Caco-2 (cell line): Measurements from ENCODE around the gene TMEM235. TPM values are rescaled to one million over a fixed set of nuclear protein-coding genes. Genes with fewer than 3 reads are reported as not detected.

Source experiments
- BruUV-seq: library from RNA; stranded (reverse); fragments of 400-500 nt; replicated peaks from 2 replicates; lab custom pipeline; 2021; lab: Mats Ljungman, UMichigan
- CTCF ChIA-PET: fragments of 300-600 bp; sonication (Branson Sonifier 250); formaldehyde crosslinking; loops from one replicate; lab custom pipeline; 2022; ENCODE audit warnings: antibody characterized with exemption; lab: Charles Lee
- POLR2A ChIA-PET: fragments of 300-600 bp; sonication (Branson Sonifier 250); formaldehyde crosslinking; loops from one replicate; lab custom pipeline; 2022; ENCODE audit warnings: antibody characterized with exemption; lab: Charles Lee
- DNase-seq, 2 experiments: peaks; one replicate each; pipeline versions ENCODE4 v3.0.0 to v3.0.0-alpha.2; 2020 to 2022
- H3K27me3 ChIP-seq: replicated peaks from 2 replicates; pipeline ENCODE4 v1.6.0; 2011; ENCODE audit warnings: low read length; ENCODE audit not compliant: control insufficient read depth, insufficient read depth
- H3K36me3 ChIP-seq: 2 replicates; pipeline ENCODE4 v1.5.1; 2011; ENCODE audit warnings: low read length; ENCODE audit not compliant: control insufficient read depth, insufficient read depth
- H3K4me1 ChIP-seq: fragments of 250-450 bp; sonication (Bioruptor Pico); 2 replicates; pipeline ENCODE4 v1.5.1; 2020; ENCODE audit warnings: mild to moderate bottlenecking
- H3K4me3 ChIP-seq: 2 replicates; pipeline ENCODE4 v1.5.1; 2011; ENCODE audit warnings: low read depth, mild to moderate bottlenecking, control low read depth, low read length
- H3K9me3 ChIP-seq: fragments of 250-450 bp; sonication (Bioruptor Pico); 2 replicates; pipeline ENCODE4 v1.5.1; 2020; ENCODE audit warnings: mild to moderate bottlenecking, moderate library complexity
- H3K27ac Mint-ChIP-seq: one replicate; pipeline ENCODE4 v1.8.0; 2022; ENCODE audit warnings: mixed read lengths; ENCODE audit not compliant: unreplicated experiment
- H3K27me3 Mint-ChIP-seq: one replicate; pipeline ENCODE4 v1.8.0; 2022; ENCODE audit warnings: mixed read lengths; ENCODE audit not compliant: insufficient read depth, unreplicated experiment
- H3K36me3 Mint-ChIP-seq: one replicate; pipeline ENCODE4 v1.8.0; 2022; ENCODE audit warnings: mild to moderate bottlenecking, mixed read lengths; ENCODE audit not compliant: insufficient read depth, unreplicated experiment
- H3K4me1 Mint-ChIP-seq: one replicate; pipeline ENCODE4 v1.8.0; 2022; ENCODE audit warnings: low read depth, mixed read lengths; ENCODE audit not compliant: unreplicated experiment
- H3K4me3 Mint-ChIP-seq: one replicate; pipeline ENCODE4 v1.8.0; 2022; ENCODE audit warnings: mild to moderate bottlenecking, moderate library complexity, mixed read lengths; ENCODE audit not compliant: unreplicated experiment
- H3K9me3 Mint-ChIP-seq: one replicate; pipeline ENCODE4 v1.8.0; 2022; ENCODE audit warnings: mixed read lengths; ENCODE audit not compliant: unreplicated experiment
- intact Hi-C: fragments of 100-400 bp; cut with micrococcal nuclease; formaldehyde crosslinking; loops from one replicate; pipeline ENCODE4 v1.10.0; 2022; ENCODE audit not compliant: unreplicated experiment
- total RNA-seq: library from RNA; stranded (reverse); gene quantifications from 2 replicates; pipeline ENCODE4 v1.2.3, GENCODE V29; 2022
- TF ChIP-seq, protein P1 (sequence below), 2 experiments: fragments of 200-600 bp in 1 of 2; IDR thresholded peaks; 1 replicate in 1 of 2; 2 replicates in 1 of 2; pipeline versions ENCODE4 v1.5.1 to v1.8.0; 2011 to 2022; ENCODE audit warnings: antibody characterized with exemption in 1 of 2, control low read depth in 1 of 2, inconsistent platforms in 1 of 2, low read depth in 1 of 2, low read length in 1 of 2, mild to moderate bottlenecking in 1 of 2, moderate library complexity in 1 of 2; ENCODE audit not compliant: insufficient read depth in 1 of 2, severe bottlenecking in 1 of 2, unreplicated experiment in 1 of 2

Gene TMEM235
- total RNA-seq, 1 experiment from 2014 or later, result not detected

- Mint-ChIP-seq H3K4me1 (peaks cover 25% of the 10 kb centered on the region), H3K27ac (no peak overlapping the region), H3K36me3 (no peaks in the 10 kb centered on the region), H3K27me3 (no peaks in the 10 kb centered on the region), H3K9me3 (no peaks in the 10 kb centered on the region), H3K4me3 (no peak overlapping the region)
- H3K4me1 ChIP-seq, result peaks cover 35% of the 10 kb centered on the region
- CTCF ChIA-PET, result no interaction called here
- no peaks in the 10 kb centered on the region for H3K9me3 ChIP-seq
- no peaks in the 10 kb centered on the region for H3K27me3 ChIP-seq
- DNase-seq, result no peak
- intact Hi-C loops, result no loop called here
- POLR2A ChIA-PET, result no interaction called here
- TF ChIP-seq, protein P1, sequence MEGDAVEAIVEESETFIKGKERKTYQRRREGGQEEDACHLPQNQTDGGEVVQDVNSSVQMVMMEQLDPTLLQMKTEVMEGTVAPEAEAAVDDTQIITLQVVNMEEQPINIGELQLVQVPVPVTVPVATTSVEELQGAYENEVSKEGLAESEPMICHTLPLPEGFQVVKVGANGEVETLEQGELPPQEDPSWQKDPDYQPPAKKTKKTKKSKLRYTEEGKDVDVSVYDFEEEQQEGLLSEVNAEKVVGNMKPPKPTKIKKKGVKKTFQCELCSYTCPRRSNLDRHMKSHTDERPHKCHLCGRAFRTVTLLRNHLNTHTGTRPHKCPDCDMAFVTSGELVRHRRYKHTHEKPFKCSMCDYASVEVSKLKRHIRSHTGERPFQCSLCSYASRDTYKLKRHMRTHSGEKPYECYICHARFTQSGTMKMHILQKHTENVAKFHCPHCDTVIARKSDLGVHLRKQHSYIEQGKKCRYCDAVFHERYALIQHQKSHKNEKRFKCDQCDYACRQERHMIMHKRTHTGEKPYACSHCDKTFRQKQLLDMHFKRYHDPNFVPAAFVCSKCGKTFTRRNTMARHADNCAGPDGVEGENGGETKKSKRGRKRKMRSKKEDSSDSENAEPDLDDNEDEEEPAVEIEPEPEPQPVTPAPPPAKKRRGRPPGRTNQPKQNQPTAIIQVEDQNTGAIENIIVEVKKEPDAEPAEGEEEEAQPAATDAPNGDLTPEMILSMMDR (IDR thresholded peaks at IDR 0.05; ENCODE audit: insufficient read depth in 1 of 2, low read depth in 1 of 2, low read length in 1 of 2, severe bottlenecking in 1 of 2, unreplicated experiment in 1 of 2), result no peak
- no peak overlapping the region for H3K4me3 ChIP-seq
- BruUV-seq, result no TSS peak
- H3K36me3 ChIP-seq, result no peaks in the 10 kb centered on the region
Measured at GRCh38 chr17:78266771-78267170, 35.3 kb downstream of the TMEM235 start.

DNA sequence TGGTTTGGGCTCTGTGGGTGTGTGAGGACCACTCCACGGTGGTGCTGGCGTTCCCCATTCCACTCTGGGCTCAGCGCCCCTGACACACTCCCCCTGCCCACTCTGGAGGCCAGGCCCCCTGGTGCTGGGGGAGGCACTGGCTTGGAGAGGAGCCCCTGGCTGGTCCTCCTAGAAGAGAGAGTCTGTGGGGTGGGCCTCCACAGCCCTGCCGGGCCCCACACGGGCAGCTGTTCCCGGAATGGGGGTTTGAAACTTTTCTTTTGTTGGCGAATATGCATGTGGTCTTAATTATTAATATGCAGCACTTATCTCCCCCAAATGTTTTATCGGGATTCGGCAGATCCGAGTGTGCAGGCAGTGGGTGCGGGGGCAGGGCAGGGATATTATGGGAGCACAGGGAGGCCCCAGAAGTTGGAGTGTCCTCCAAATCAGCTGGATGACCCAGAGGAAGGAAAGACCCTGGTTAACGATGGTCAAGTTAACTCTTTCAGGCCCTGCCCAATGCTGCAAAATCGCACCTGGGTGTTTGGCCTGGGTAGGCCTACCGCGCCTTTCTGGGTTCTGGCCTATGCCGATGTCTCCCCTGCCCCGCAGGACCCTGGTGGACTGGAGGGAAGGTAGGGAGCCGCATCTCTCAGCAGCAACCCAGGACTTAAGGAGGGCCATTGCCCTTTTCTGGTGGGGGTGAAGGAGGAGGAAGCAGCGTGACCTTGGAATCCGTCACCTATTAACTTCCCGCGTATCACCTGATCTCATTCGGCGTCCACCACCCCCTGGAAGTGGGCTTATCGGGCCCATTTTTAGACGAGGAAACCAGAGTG is 36.0 kb downstream of the TMEM235 start:
- ChIA-PET POLR2A (no interaction called here), CTCF (no interaction called here)
- no peaks in the 10 kb centered on the region for H3K36me3 ChIP-seq
- H3K27me3 ChIP-seq, result no peaks in the 10 kb centered on the region
- intact Hi-C loops, result no loop called here
- H3K9me3 ChIP-seq, result no peaks in the 10 kb centered on the region
- TF ChIP-seq, protein P1 (IDR thresholded peaks at IDR 0.05; ENCODE audit: insufficient read depth in 1 of 2, low read depth in 1 of 2, low read length in 1 of 2, severe bottlenecking in 1 of 2, unreplicated experiment in 1 of 2), result no peak
- Mint-ChIP-seq H3K27ac (no peak overlapping the region), H3K4me3 (no peak overlapping the region), H3K27me3 (no peaks in the 10 kb centered on the region), H3K4me1 (peaks cover 31% of the 10 kb centered on the region), H3K36me3 (no peaks in the 10 kb centered on the region), H3K9me3 (no peaks in the 10 kb centered on the region)
- peaks cover 42% of the 10 kb centered on the region for H3K4me1 ChIP-seq
- no peak for DNase-seq
- no peak overlapping the region for H3K4me3 ChIP-seq
- no TSS peak for BruUV-seq

GRCh38 chr17:78268191-78268874 is 36.9 kb downstream of the TMEM235 start:
- TF ChIP-seq, protein P1 (IDR thresholded peaks at IDR 0.05; ENCODE audit: insufficient read depth in 1 of 2, low read depth in 1 of 2, low read length in 1 of 2, severe bottlenecking in 1 of 2, unreplicated experiment in 1 of 2), result no peak
- POLR2A ChIA-PET, result no interaction called here
- Mint-ChIP-seq H3K36me3 (no peaks in the 10 kb centered on the region), H3K27me3 (no peaks in the 10 kb centered on the region), H3K4me1 (peaks cover 31% of the 10 kb centered on the region), H3K9me3 (no peaks in the 10 kb centered on the region), H3K27ac (peak overlapping the region; percentile 66), H3K4me3 (no peak overlapping the region)
- BruUV-seq, result no TSS peak
- DNase-seq, result no peak
- H3K9me3 ChIP-seq, result no peaks in the 10 kb centered on the region
- intact Hi-C loops, result no loop called here
- CTCF ChIA-PET, result interaction anchor here (0.9 to 1.3 kb wide), 2 partner anchors 17 to 153 kb away, joined by 4 read pairs; no protein-coding TSS in a partner anchor
- no peaks in the 10 kb centered on the region for H3K27me3 ChIP-seq
- no peaks in the 10 kb centered on the region for H3K36me3 ChIP-seq
- H3K4me1 ChIP-seq, result peaks cover 50% of the 10 kb centered on the region
- H3K4me3 ChIP-seq, result no peak overlapping the region
